ENCODE data around the gene EHMT1.

Gene EHMT1

GRCh38 chr9:137816531-137817235, 197.9 kb downstream of the EHMT1 start:
- Histone ChIP-seq H3K4me3 (ENCODE audit: low read length) (no peak overlapping the region), H3K36me3 (replicated peaks; ENCODE audit: insufficient read depth, low read length) (no peaks in the 10 kb centered on the region), H4K20me1 (ENCODE audit: insufficient read depth, low read length) (no peaks in the 10 kb centered on the region), H3K79me2 (ENCODE audit: low read length) (no peaks in the 10 kb centered on the region), H3F3A (ENCODE audit: insufficient read depth, low read length) (no peaks in the 10 kb centered on the region), H3K9ac (ENCODE audit: low read length) (no peak overlapping the region), H3K4me2 (ENCODE audit: low read depth, low read length) (no peak overlapping the region), H3K27ac (ENCODE audit: low read length) (no peak overlapping the region), H3K9me3 (replicated peaks; ENCODE audit: insufficient read depth, low read length) (no peaks in the 10 kb centered on the region), H2AFZ (ENCODE audit: low read length) (no peak overlapping the region), H3K9me2 (replicated peaks; ENCODE audit: insufficient read depth, low read length) (no peaks in the 10 kb centered on the region), H3K27me3 (replicated peaks; ENCODE audit: insufficient read depth, low read length) (no peaks in the 10 kb centered on the region), H3K4me1 (ENCODE audit: low read length) (no peaks in the 10 kb centered on the region)
- TF ChIP-seq EZH2 (optimal IDR thresholded peaks at IDR 0.05; ENCODE audit: low read depth, low read length): no peak
- TF ChIP-seq CTCF (IDR thresholded peaks at IDR 0.05; ENCODE audit: low read length): no peak
- no peak for TF ChIP-seq EZH2phosphoT487 (IDR thresholded peaks at IDR 0.05; ENCODE audit: low read length)
- no peak for DNase-seq

GRCh38 chr9:137817236-137818200, 198.7 kb downstream of the EHMT1 start:
- Histone ChIP-seq H2AFZ (ENCODE audit: low read length) (no peak overlapping the region), H3K27ac (ENCODE audit: low read length) (no peak overlapping the region), H3K27me3 (replicated peaks; ENCODE audit: insufficient read depth, low read length) (no peaks in the 10 kb centered on the region), H3K4me3 (ENCODE audit: low read length) (no peak overlapping the region), H3K79me2 (ENCODE audit: low read length) (no peaks in the 10 kb centered on the region), H3F3A (ENCODE audit: insufficient read depth, low read length) (no peaks in the 10 kb centered on the region), H3K36me3 (replicated peaks; ENCODE audit: insufficient read depth, low read length) (no peaks in the 10 kb centered on the region), H3K4me1 (ENCODE audit: low read length) (no peaks in the 10 kb centered on the region), H4K20me1 (ENCODE audit: insufficient read depth, low read length) (no peaks in the 10 kb centered on the region), H3K9ac (ENCODE audit: low read length) (no peak overlapping the region), H3K9me3 (replicated peaks; ENCODE audit: insufficient read depth, low read length) (no peaks in the 10 kb centered on the region), H3K4me2 (ENCODE audit: low read depth, low read length) (no peak overlapping the region), H3K9me2 (replicated peaks; ENCODE audit: insufficient read depth, low read length) (no peaks in the 10 kb centered on the region)
- DNase-seq: no peak
- TF ChIP-seq CTCF (IDR thresholded peaks at IDR 0.05; ENCODE audit: low read length) (no peak), EZH2 (optimal IDR thresholded peaks at IDR 0.05; ENCODE audit: low read depth, low read length) (no peak), EZH2phosphoT487 (IDR thresholded peaks at IDR 0.05; ENCODE audit: low read length) (no peak)

- no peaks in the 10 kb centered on the region for H3K9me3 ChIP-seq (replicated peaks; ENCODE audit: insufficient read depth, low read length)
- no peak overlapping the region for H3K27ac ChIP-seq (ENCODE audit: low read length)
- no peaks in the 10 kb centered on the region for H4K20me1 ChIP-seq (ENCODE audit: insufficient read depth, low read length)
- no peaks in the 10 kb centered on the region for H3F3A ChIP-seq (ENCODE audit: insufficient read depth, low read length)
- H3K79me2 ChIP-seq (ENCODE audit: low read length): no peaks in the 10 kb centered on the region
- DNase-seq: no peak
- H3K27me3 ChIP-seq (replicated peaks; ENCODE audit: insufficient read depth, low read length): no peaks in the 10 kb centered on the region
- H3K36me3 ChIP-seq (replicated peaks; ENCODE audit: insufficient read depth, low read length): no peaks in the 10 kb centered on the region
- no peak overlapping the region for H3K9ac ChIP-seq (ENCODE audit: low read length)
- H3K4me2 ChIP-seq (ENCODE audit: low read depth, low read length): no peak overlapping the region
- no peak overlapping the region for H2AFZ ChIP-seq (ENCODE audit: low read length)
- TF ChIP-seq EZH2 (optimal IDR thresholded peaks at IDR 0.05; ENCODE audit: low read depth, low read length) (no peak), EZH2phosphoT487 (IDR thresholded peaks at IDR 0.05; ENCODE audit: low read length) (no peak), CTCF (IDR thresholded peaks at IDR 0.05; ENCODE audit: low read length) (no peak)
- no peaks in the 10 kb centered on the region for H3K9me2 ChIP-seq (replicated peaks; ENCODE audit: insufficient read depth, low read length)
- no peaks in the 10 kb centered on the region for H3K4me1 ChIP-seq (ENCODE audit: low read length)
- no peak overlapping the region for H3K4me3 ChIP-seq (ENCODE audit: low read length)
These were observed 199.5 kb downstream of the EHMT1 start for GRCh38 chr9:137818286-137818685.

All from MM.1S (cell line).